NCI-H2227 (cell line): ENCODE measurements around the gene SPECC1.
"Not testable (repeated sequence)": the region's sequence is repeated elsewhere in the genome, so short reads cannot be mapped to it uniquely, and the experiment has no call there.

ENCODE experiments used
- DNase-seq: peaks from one replicate; lab custom pipeline; 2025; ENCODE audit not compliant: unreplicated experiment; lab: John Stamatoyannopoulos, UW

The SPECC1 gene

DNA sequence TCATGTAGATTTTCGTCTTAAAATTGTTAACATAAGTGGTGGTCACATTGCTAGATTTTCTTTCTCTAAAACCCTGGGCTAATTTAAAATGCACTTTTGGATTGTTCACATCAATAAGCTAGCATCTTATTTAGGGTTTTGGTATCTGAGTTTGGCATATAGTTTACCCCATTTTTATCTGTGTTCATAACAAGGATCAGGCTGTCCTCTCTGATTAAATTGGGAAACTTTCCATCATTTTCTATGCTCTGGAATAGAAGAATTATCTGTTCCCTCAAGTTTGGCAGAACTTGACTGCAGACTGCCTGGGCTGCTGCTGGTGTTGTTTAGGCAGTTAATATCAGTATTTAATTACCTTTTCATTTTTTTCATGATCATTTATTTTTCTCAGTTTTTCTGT lies 1.8 kb downstream of the SPECC1 start:
- no peak for DNase-seq

DNA sequence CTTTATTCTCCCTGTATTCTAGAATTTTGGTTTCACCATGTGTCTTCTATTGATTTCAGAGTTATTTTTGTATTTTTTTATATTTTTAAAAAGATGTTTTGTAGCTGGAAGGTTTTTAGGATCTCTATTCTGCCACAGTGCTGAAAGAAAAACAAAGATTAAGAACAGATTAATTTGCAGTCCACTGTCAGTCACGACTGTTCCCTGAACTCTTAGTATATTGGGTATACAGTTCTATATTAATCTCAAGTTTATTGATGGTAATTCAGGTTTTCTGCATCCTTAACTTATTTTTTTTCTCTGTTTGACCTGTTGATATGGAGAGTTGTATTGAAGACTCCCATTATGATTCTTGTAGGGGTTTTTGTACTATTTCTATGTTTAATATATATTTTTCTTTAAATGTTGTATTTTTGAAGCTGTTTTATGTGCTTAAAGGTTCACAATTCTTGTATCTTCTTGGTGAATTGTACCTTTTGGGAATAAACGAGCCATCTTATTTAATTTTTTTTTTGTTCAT lies 2.9 kb downstream of the SPECC1 start:
- DNase-seq, result no peak

DNA sequence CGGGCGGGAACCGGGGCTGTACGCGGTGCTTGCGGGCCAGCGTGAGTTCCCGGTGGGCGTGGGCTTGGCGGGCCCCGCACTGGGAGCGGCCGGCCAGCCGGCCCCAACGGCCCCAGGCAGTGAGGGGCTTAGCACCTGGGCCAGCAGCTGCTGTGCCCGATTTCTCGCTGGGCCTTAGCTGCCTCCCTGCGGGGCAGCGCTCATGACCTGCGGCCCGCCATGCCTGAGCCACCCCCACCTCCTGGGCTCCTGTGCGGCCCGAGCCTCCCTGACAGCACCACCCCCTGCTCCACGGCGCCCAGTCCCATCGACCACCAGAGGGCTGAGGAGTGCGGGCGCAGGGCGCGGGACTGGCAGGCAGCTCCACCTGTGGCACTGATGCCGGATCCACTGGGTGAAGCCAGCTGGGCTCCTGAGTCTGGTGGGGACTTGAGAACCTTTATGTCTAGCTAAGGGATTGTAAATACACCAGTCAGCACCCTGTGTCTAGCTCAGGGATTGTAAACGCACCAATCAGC lies 7.4 kb downstream of the SPECC1 start:
- DNase-seq, result not testable (repeated sequence)

DNA sequence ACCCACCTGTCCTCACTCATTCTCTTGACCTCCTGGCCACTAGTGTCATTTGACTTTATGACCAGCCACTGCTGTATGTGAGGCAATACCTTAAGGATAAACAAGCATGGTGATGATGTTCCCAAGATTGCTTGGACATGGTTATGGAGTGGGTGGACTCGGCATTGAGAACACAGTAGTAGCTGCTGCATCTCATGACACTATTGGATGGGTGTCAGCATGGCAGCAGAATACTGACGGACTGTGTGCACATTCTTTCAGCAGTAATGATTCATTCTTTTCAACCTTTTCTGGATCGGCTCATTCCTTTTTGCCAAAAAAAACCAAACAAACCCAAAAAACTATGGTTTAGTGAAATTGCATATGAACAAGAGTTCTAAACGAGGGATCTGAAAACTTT lies 13.5 kb downstream of the SPECC1 start:
- no peak for DNase-seq

DNA sequence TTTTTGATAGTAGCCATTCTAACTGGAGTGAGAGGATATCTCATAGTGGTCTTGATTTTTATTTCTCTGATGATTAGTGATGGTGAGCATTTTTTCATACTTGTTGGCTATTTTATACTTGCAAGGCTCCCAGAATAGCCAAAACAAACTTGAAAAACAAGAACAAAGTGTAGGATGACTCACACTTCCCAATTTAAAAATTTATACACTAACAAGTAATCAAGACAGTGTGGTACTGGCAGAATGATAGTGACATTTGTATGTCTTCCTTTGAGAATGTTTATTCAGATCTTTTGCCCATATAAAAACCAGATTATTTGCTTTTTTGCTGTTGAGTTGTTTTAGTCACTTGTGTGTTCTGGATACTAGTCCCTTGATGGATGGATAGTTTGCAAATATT lies 17.8 kb downstream of the SPECC1 start:
- no peak for DNase-seq

DNA sequence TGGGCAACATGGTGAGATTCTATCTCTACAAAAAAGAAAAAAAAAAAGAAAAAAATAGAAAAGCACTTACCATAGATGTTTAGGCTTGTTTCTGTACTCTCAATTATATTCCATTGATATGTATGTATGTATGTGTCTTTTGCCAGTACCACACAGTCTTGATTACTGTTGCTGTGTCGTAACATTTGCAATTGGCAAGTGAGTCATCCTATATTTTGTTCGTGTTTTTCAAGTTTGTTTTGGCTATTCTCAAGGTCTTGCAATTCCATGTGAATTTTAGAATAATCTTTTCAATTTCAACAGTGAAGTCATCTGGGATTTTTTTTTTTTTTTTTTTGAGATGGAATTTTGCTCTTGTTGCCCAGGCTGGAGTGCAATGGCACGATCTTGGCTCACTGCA lies 19.3 kb downstream of the SPECC1 start:
- DNase-seq, result no peak

DNA sequence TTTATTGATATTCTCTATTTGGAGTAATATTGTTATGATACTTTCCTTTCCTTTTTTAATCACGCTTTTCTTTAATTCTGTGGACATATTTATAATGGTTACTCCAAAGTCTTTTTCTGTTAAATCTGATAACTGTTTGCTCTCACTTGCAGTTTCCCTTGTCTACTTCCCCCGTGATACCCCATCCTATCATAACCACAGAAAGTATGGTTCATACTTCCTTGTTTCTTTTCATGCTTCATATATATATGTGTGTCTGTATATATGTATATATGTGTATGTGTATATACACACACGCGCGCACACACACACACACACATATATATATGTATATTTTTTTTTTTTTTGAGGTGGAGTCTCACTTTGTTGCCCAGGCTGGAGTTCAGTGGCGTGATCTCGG lies 23.5 kb downstream of the SPECC1 start:
- DNase-seq, result no peak

DNA sequence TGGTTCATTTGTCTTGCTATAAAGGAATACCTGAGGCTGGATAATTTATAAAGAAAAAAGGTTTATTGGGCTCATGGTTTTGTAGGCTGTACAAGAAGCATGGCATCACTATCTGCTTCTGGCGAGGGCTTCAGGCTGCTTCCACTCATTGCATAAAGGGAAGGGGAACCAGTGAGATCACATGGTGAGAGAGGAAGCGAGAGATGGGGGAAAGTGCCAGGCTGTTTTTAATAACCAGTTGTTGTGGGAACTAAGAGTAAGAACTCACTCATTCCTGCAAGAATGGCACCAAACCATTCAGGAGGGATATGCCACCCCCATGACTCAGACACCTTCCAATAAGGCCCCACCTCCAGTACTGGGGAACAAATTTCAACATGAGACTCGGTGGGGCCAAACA lies 24.3 kb downstream of the SPECC1 start:
- DNase-seq, result no peak

DNA sequence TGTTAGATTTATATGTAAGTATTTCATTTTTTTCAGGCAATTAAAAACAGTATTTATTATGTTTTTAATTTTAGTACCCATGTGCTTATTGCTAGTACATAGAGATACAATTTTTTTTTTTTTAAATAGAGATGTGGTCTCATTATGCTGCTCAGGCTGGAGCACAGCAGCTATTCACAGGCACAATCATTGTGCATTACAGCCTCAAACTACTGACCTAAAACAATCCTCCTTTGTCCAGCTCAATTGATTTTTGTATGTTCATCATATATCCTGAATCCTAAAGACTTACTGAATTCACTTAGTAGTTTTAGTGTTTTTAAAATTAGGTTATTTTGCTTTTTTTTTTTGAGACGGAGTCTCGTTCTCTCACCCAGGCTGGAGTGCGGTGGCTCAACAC lies 26.3 kb downstream of the SPECC1 start:
- no peak for DNase-seq

DNA sequence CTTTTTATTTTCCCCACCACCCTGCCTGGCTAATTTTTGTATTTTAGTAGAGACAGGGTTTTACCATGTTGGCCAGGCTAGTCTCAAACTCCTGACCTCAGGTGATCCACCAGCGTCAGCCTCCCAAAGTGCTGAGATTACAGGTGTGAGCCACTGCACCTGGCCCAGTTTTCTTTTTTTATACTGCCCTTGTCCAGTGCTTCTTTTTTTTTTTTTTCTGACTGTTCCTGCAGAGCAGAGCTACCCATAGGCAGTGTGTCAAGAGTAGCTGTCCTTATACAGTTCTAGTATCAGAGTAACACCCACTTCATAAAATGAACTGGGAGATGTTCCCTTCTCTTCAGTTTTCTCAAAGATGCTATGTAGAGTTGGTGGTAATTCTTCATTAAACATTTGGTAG lies 28.1 kb downstream of the SPECC1 start:
- DNase-seq, result not testable (repeated sequence)

DNA sequence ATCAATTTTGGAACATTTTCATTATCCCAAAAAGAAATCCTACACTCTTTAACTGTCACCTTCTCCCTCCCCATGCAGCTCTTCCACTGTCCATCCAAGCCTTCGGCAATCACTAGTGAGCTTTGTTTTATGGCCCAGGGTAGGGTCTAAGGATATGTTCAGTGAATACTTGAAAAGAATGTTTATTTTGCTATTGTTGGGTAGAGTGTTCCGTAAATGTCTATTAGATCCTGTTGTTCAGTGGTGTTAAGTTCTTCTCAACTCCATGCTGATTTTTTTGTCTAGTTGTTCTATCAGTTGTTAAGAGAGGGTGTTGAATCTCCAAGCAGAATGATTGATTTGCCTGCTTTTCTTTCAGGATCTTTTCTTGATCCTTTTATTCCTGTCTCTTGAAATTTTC lies 29.9 kb downstream of the SPECC1 start:
- no peak for DNase-seq

DNA sequence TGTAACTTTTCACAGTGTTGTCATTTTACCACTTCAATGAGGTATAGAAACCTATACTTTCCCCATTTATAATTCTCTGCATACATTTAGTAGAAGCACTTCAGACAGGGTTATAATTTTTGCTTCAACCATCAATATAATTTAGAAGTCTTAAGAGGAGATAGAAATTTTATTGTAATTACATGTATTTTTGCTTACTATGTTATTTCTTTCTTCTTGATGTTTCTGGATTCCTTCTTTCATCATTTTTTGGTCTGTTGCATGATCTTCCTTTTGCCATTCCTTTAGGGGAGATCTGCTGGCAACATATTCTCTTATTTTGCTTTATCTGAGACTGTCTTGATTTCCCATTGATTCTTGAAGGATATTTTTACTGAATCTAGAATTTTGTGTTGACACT lies 31.1 kb downstream of the SPECC1 start:
- DNase-seq, result no peak

DNA sequence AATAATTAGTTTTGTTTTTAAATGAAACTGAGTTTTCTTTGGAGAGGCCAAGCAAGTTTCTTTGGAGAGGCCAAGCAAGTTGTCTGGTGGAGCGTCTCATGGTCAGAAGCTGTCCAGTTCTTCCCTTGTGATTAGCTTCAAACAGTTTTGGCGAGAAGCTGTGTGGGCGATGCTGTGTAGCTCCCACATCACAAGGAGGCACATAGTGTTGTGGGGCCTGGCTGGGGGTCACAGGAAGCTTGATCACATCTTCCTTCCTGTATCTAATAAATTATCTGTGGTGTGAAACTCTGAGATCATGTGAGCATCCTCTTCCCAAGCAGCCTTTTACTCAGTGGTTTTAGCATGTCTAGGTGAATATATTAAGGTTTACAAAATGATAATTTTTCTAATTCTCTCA lies 33.9 kb downstream of the SPECC1 start:
- DNase-seq, result no peak

DNA sequence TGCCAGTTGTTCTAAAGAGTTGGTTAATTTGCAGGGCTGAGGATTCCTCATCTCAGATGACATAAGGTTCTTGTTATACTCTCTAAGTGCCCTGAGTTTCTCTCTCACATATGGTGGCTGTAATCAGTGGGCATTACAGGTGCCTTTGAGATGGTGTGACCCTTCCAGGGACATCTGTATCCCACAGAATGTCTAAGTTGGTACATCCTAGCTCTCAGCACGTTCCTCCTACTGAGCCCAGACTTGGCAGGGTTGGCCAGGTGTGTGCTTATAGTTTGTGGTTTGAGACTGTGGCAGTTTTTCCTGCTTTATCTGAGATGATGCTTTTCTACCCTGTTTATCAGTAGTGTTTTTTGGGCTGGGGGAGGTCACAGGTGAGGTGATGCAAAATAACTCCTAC lies 36.3 kb downstream of the SPECC1 start:
- DNase-seq, result no peak

DNA sequence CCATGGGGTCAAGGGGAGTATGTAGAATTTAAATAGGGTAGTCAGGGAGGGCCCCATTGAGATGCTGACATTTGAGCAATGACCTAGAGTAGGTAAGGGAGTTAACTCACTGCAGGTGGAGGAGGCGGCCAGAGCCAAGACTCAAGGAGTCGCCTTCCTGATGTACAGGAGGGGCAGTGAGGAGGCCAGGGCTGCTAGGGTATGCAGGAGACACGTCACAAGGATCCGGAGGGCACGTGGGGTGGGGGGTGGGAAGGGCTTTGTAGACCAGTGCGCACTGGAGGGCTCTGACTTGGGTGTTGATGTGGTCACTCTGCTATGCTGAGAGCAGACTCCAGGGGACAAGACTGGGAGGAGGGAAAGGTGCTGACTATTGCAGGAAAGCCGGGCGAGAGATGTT lies 37.5 kb downstream of the SPECC1 start:
- DNase-seq, result no peak

DNA sequence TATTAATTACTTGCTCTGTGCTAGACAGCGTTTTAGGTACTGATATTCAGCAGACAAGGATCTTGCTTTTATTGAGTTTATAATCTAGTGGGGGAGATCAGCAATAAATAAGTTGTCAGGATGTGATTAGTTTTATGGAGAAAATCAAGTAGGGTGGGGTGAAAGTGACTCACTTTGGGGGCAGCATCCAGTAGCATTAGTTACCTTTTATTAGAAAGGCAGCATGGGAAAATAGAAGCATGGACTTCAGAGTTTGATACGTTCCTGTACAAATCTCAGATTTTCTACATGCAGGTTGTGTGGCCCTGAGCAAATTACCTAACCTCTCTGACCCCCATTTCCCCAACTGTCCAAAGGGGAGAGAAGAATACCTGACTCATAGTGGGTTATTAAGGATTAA lies 42.5 kb downstream of the SPECC1 start:
- DNase-seq, result no peak

DNA sequence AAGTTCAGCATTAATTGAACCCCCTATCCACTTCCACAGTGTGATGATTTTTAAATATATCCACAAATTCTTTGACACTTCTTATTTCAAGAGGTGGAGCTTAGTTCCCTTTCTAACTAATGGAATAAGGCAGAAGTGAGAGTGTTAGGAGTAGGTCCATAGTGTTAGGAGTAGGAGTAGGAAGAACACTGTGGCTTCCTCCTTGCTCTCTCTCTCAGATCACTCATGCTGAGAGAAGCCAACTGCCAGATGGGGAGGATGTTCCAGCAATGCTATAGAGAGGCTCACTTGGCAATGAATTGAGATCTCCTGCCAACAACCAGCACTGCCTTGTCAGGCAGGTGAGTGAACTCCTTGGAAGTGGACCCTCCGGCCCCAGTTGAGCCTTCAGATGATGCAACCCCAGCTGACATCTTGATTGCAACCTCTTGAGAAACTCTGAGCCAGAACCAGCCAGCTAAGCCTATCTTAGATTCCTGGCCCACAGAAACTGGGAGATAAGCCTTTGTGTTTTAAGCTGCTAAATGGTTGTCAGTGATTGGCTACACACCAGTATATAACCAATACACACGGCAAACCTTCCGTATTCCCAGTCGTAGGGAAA lies 44.3 kb downstream of the SPECC1 start:
- DNase-seq, result no peak

DNA sequence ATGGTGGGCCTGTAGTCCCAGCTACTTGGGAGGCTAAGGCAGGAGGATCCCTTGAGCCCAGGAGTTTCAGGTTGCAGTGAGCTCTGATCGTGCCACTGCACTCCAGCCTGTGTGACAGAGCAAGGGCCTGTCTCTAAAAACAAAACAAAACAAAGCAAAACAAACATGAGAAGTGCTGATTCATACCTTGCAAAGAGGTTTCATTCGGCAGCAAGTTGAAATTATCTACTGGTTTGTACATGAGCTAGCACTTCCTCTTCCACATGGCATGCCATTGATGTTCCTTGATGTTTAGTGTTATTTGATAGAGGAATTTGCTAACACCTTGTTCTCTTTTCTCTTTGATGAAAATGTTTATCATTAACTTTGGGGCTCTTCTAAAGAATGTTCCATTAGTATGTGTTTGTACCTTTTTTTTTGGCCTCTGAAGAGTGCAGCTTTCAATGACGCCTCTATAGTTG lies 50.6 kb downstream of the SPECC1 start:
- DNase-seq, result no peak

DNA sequence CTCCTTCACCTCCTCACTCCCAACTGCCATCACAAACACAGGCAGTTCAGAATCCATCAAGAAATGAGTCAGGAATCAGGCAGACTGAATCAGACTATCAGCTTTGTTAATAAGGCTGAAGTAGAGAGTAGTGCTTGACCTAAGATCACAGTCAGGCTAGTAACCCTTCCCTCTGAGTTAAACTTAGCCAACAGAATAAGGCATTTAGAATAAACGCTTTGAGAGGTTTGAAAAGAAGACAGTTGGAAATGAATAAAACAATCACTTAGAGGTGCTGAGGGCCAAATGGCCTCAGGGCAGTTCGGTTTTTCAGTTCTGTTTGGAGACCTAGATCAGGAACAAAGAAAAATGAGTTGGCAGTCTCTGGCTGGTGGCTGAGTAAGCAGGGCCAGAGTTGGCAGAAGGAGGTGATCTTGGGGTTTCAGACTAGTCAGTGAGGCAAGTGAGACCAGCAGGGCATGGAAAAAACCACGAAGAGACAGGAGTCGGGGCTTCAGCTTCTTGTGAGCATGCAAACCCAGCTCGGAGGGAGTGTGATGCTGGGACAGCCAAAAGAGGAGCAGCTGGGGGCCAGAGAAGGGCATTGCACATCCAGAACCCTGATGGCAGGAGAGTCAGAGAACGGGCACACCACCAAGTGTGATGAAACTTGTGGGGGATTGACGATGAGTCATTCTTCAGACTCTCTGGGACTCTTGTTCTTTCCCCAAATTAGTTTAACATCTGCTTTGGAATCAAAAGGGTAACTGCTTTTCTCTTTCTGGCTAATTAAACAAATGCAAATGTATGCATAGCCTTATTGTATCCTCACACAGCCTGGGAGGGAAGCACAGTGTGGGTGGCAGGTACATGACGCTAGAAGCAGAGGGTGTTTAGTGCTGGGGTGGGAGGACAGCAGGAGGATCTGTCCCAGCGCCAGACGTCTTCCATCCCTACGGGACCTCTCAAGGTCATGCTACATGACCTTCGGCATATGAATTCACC lies 54.8 kb downstream of the SPECC1 start:
- no peak for DNase-seq

DNA sequence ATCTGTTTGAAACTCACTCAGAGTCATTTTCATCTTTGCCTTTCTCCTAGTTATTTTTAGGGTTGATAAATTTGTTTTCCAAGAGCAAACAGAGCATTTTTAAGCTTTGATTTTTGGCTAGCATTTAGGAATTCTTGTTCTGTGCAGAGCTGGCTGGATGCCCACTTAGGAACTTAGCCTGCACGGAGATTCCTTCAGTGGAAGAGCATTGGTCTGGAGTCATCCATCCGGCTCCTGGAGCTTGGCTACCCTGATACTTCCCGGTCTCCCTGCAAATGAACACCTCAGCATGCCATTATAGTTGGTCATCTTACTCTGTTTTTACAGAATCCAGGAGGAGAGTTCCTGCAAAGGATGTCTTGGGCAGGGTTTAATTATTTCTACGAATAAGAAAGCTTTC lies 57.1 kb downstream of the SPECC1 start:
- DNase-seq, result no peak

DNA sequence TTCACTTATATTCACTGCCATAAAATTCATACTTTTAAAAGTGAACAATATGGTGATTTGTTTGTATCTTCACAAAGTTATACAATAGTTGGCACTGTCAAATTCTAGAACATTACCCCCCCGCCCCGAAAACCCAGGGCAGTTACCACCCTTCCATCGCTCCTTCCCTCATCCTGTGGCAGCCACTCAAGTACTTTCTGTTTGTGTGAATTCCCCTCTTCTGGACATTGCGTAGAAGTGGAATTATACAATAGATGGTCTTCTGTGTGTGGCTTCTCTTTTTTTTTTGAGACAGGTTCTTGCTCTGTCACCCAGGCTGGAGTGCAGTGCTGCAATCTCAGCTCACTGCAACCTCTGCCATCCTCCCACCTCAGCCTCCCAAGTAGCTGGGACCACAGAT lies 58.6 kb downstream of the SPECC1 start:
- no peak for DNase-seq

DNA sequence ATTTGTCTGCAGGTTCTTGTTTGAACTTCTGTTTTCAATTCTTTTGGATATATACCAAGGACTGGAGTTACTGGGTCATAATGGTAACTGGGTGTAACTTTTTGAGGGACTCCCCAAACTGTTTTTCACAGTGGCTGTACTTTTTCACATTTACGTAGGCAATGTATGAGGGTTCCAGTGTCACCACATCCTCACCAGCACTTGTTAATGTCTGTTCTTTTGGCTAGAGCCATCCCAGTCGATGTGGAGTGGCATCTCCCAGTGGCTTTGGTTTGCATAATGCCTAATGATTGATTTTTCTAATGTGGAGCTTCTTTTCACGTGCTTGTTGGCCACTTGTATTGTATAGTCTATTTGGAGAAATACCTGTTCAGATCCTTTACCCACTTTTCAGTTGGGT lies 59.3 kb downstream of the SPECC1 start:
- DNase-seq, result no peak
